NK-92 (cell line): ENCODE measurements around the gene NELL1.

Source experiments
- DNase-seq: peaks from one replicate; lab custom pipeline; 2025; ENCODE audit not compliant: unreplicated experiment; lab: John Stamatoyannopoulos, UW

Gene NELL1

GRCh38 chr11:20668844-20669819 lies at the start of gene NELL1:
Gene NELL1 (plus strand): TSS chr11:20669586.
- no peak for DNase-seq

GRCh38 chr11:20620988-20621387 lies 48.4 kb upstream of the NELL1 start:
- no peak for DNase-seq

GRCh38 chr11:20621679-20622078 lies 47.7 kb upstream of the NELL1 start:
- no peak for DNase-seq

GRCh38 chr11:20623252-20623651 lies 46.1 kb upstream of the NELL1 start:
- no peak for DNase-seq

GRCh38 chr11:20626279-20626678 lies 43.1 kb upstream of the NELL1 start:
- no peak for DNase-seq

GRCh38 chr11:20627026-20627425 lies 42.4 kb upstream of the NELL1 start:
- DNase-seq: no peak

- DNase-seq: no peak
These were observed 41.7 kb upstream of the NELL1 start for GRCh38 chr11:20627701-20628100.

GRCh38 chr11:20631519-20632168 lies 37.7 kb upstream of the NELL1 start:
- no peak for DNase-seq

GRCh38 chr11:20632169-20632532 lies 37.2 kb upstream of the NELL1 start:
- no peak for DNase-seq

- DNase-seq: no peak
These were observed 35.3 kb upstream of the NELL1 start for GRCh38 chr11:20634044-20634443.

- no peak for DNase-seq
These were observed 34.6 kb upstream of the NELL1 start for GRCh38 chr11:20634781-20635180.

- no peak for DNase-seq
These were observed 31.3 kb upstream of the NELL1 start for GRCh38 chr11:20638074-20638473.

- no peak for DNase-seq
These were observed 29.7 kb upstream of the NELL1 start for GRCh38 chr11:20639688-20640087.

- no peak for DNase-seq
These were observed 29.0 kb upstream of the NELL1 start for GRCh38 chr11:20640401-20640800.

- DNase-seq: no peak
These were observed 25.0 kb upstream of the NELL1 start for GRCh38 chr11:20644360-20644759.

- no peak for DNase-seq
These were observed 21.3 kb upstream of the NELL1 start for GRCh38 chr11:20647976-20648565.

GRCh38 chr11:20652150-20652806 lies 17.1 kb upstream of the NELL1 start:
- DNase-seq: no peak

GRCh38 chr11:20654038-20654437 lies 15.3 kb upstream of the NELL1 start:
- DNase-seq: no peak

GRCh38 chr11:20656901-20657300 lies 12.5 kb upstream of the NELL1 start:
- no peak for DNase-seq

GRCh38 chr11:20658135-20658534 lies 11.3 kb upstream of the NELL1 start:
- DNase-seq: no peak

- no peak for DNase-seq
These were observed 7.9 kb upstream of the NELL1 start for GRCh38 chr11:20661445-20661844.
